Neuron (in vitro differentiated cells): ENCODE measurements around the gene FGFBP3.

Source experiments
- H2AFZ ChIP-seq: one replicate; pipeline ENCODE4 v1.6.1; 2013; ENCODE audit warnings: low read depth, mild to moderate bottlenecking, inconsistent platforms, low read length, moderate library complexity
- H3K27me3 ChIP-seq: one replicate; pipeline ENCODE4 v1.6.1; 2013; ENCODE audit warnings: low read length; ENCODE audit not compliant: insufficient read depth
- H3K36me3 ChIP-seq: one replicate; pipeline ENCODE4 v1.6.1; 2013; ENCODE audit warnings: low read length; ENCODE audit not compliant: insufficient read depth
- H3K4me1 ChIP-seq: one replicate; pipeline ENCODE4 v1.6.1; 2013; ENCODE audit warnings: low read length; ENCODE audit not compliant: insufficient read depth
- H3K4me3 ChIP-seq: 2 replicates; pipeline ENCODE4 v1.5.1; 2013; ENCODE audit warnings: mild to moderate bottlenecking, low read length, moderate library complexity
- H3K9me3 ChIP-seq: one replicate; pipeline ENCODE4 v1.6.1; 2013; ENCODE audit warnings: low read length

Gene FGFBP3

DNA sequence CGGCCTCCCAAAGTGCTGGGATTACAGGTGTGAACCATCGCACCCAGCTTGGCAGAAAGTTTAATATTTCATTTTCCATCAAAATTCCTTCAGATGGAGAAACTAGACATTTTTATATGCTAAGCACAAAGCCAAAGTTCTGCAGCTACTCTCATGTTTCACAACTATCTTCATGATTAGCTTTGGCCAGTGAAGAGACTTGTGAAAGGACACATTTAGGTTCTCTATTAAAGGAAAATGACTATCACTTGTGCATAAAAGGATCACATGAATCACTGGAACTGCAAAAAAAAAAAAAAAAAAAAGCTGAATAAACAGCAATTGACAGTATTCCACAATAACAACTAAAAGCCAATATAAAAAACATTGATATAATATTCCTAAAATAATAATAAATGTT, 16.2 kb downstream of the FGFBP3 start:
- Histone ChIP-seq H3K27me3 (no peaks in the 10 kb centered on the region), H3K36me3 (no peaks in the 10 kb centered on the region), H3K4me3 (no peak overlapping the region), H3K9me3 (no peaks in the 10 kb centered on the region), H2AFZ (no peak overlapping the region), H3K4me1 (peaks cover 21% of the 10 kb centered on the region)

- no peaks in the 10 kb centered on the region for H3K36me3 ChIP-seq
Measured at GRCh38 chr10:91891125-91892001, 17.9 kb downstream of the FGFBP3 start.

GRCh38 chr10:91887272-91888076, 21.8 kb downstream of the FGFBP3 start:
- peak overlapping the region; percentile 52 for H2AFZ ChIP-seq
- H3K27me3 ChIP-seq = no peaks in the 10 kb centered on the region
- H3K36me3 ChIP-seq = no peaks in the 10 kb centered on the region
- peak overlapping the region; percentile 40 for H3K4me3 ChIP-seq
- no peaks in the 10 kb centered on the region for H3K9me3 ChIP-seq
- H3K4me1 ChIP-seq = peaks cover 53% of the 10 kb centered on the region

More at GRCh38 chr10:91891125-91892001, 17.9 kb downstream of the FGFBP3 start:
- Histone ChIP-seq H3K4me3 (no peak overlapping the region), H3K27me3 (no peaks in the 10 kb centered on the region), H3K9me3 (no peaks in the 10 kb centered on the region), H3K4me1 (peaks cover 21% of the 10 kb centered on the region), H2AFZ (no peak overlapping the region)

- Histone ChIP-seq H3K36me3 (no peaks in the 10 kb centered on the region), H3K27me3 (no peaks in the 10 kb centered on the region), H2AFZ (no peak overlapping the region), H3K4me1 (peaks cover 53% of the 10 kb centered on the region), H3K4me3 (peak overlapping the region; percentile 18), H3K9me3 (no peaks in the 10 kb centered on the region)
Measured at GRCh38 chr10:91886954-91887271, 22.4 kb downstream of the FGFBP3 start.

- no peak overlapping the region for H2AFZ ChIP-seq
- H3K27me3 ChIP-seq = no peaks in the 10 kb centered on the region
- H3K36me3 ChIP-seq = no peaks in the 10 kb centered on the region
- no peak overlapping the region for H3K4me3 ChIP-seq
- no peaks in the 10 kb centered on the region for H3K9me3 ChIP-seq
- H3K4me1 ChIP-seq = peaks cover 52% of the 10 kb centered on the region
Measured at GRCh38 chr10:91885362-91886079, 23.8 kb downstream of the FGFBP3 start.

GRCh38 chr10:91884536-91884935, 24.8 kb downstream of the FGFBP3 start:
- Histone ChIP-seq H3K27me3 (no peaks in the 10 kb centered on the region), H3K4me3 (peak overlapping the region; percentile 46), H3K4me1 (peaks cover 61% of the 10 kb centered on the region), H3K9me3 (no peaks in the 10 kb centered on the region), H3K36me3 (no peaks in the 10 kb centered on the region), H2AFZ (no peak overlapping the region)

- Histone ChIP-seq H3K4me1 (peaks cover 69% of the 10 kb centered on the region), H3K9me3 (no peaks in the 10 kb centered on the region), H3K36me3 (no peaks in the 10 kb centered on the region), H3K27me3 (no peaks in the 10 kb centered on the region), H3K4me3 (peak overlapping the region; percentile 46), H2AFZ (peak overlapping the region; percentile 2)
Measured at GRCh38 chr10:91883549-91884444, 25.5 kb downstream of the FGFBP3 start.

DNA sequence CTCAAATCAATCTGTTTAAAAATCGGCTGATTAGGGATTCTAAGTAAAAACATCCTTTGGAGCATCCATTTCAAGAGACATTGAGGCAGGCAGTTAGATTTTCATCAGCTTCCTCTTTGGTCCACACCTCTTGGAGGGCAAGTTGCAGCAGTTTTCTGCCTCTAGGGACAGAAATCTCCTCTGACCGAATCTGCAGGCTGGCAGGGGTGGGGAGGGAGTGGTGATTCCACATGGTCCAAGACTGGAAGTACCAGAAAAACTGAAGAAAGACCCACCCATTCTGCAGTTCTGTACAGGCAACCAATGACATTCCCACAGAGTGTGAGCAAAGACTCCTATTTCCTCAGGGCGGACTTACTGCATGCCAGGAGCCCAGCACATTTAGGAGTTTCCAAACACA, 29.0 kb downstream of the FGFBP3 start:
- no peaks in the 10 kb centered on the region for H3K9me3 ChIP-seq
- H3K4me1 ChIP-seq = peaks cover 41% of the 10 kb centered on the region
- H3K36me3 ChIP-seq = no peaks in the 10 kb centered on the region
- peak overlapping the region; percentile 57 for H2AFZ ChIP-seq
- peak overlapping the region; percentile 25 for H3K4me3 ChIP-seq
- no peaks in the 10 kb centered on the region for H3K27me3 ChIP-seq

DNA sequence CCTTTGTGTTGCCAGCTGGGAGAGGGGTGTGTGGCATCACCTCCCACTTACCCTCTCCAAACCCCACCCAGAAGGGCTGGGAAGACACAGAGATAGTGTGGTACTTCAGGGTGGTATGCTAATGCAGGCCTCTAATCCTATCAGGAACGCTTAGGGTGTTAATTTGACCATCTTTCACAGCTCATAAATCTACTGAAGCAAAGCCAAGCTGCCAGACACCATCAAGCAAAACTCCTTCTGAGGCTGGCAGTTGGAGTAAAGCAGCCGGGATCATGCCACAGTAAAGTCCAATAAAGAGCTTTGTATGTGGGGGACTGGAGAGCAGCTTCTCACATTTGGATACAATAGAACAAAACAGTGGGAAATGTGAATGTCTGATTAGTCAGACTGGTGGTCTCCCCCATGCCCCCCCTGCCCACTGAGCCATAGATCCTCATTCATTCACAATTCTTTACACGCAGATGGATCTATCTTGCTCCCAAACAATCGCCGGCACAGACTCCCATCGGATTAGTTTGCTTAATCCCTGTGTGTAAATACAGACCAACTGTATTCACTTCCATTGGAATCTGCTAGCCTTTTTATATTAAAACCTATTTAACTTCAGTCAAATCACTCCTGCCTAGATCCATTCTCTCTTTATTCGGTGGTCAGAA, 29.6 kb downstream of the FGFBP3 start:
- Histone ChIP-seq H3K4me3 (peak overlapping the region; percentile 25), H3K27me3 (no peaks in the 10 kb centered on the region), H2AFZ (peak overlapping the region; percentile 57), H3K9me3 (no peaks in the 10 kb centered on the region), H3K4me1 (peaks cover 34% of the 10 kb centered on the region), H3K36me3 (no peaks in the 10 kb centered on the region)

- H3K4me1 ChIP-seq = peaks cover 18% of the 10 kb centered on the region
- H3K9me3 ChIP-seq = no peaks in the 10 kb centered on the region
- no peak overlapping the region for H3K4me3 ChIP-seq
- no peak overlapping the region for H2AFZ ChIP-seq
- H3K36me3 ChIP-seq = no peaks in the 10 kb centered on the region
- H3K27me3 ChIP-seq = no peaks in the 10 kb centered on the region
Measured at GRCh38 chr10:91875779-91876178, 33.5 kb downstream of the FGFBP3 start.

GRCh38 chr10:91875156-91875555, 34.1 kb downstream of the FGFBP3 start:
- Histone ChIP-seq H3K27me3 (no peaks in the 10 kb centered on the region), H3K9me3 (no peaks in the 10 kb centered on the region), H2AFZ (no peak overlapping the region), H3K4me1 (peaks cover 13% of the 10 kb centered on the region), H3K4me3 (no peak overlapping the region), H3K36me3 (no peaks in the 10 kb centered on the region)

DNA sequence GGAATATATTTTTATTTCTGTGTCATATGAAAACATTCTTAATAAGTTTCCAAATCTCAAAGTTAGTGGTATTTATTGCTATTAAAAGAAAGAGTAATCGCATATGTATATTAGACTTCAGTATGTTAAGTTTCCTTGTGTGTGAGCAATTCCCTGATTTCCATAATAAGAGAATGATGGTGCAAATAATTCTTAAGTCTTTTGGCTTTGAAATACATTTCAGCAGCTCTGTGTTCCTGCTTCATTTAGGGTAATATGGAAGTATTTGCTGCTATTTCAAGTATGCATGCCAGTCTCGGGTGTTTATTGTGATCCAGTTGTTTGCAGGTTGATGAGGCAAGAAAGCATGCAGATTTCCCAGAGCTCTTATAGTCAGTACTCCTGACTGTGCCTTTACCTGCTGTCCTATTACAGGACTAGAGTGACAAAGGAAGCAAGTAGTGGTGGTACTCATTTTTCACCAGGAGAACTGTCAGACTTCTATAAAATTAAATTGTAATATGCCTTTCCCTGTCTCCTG, 43.7 kb downstream of the FGFBP3 start:
- Histone ChIP-seq H3K4me1 (peaks cover 11% of the 10 kb centered on the region), H2AFZ (no peak overlapping the region), H3K36me3 (peaks cover 42% of the 10 kb centered on the region), H3K9me3 (no peaks in the 10 kb centered on the region), H3K27me3 (no peaks in the 10 kb centered on the region), H3K4me3 (no peak overlapping the region)
